ENCODE results near the gene USP54. TPM values are rescaled to one million over a fixed set of nuclear protein-coding genes. Genes with fewer than 3 reads are reported as not detected.

Gene USP54
- total and polyA plus RNA-seq, 4 donors, result 79.0 to 98.3 (median 89.3) TPM

DNA sequence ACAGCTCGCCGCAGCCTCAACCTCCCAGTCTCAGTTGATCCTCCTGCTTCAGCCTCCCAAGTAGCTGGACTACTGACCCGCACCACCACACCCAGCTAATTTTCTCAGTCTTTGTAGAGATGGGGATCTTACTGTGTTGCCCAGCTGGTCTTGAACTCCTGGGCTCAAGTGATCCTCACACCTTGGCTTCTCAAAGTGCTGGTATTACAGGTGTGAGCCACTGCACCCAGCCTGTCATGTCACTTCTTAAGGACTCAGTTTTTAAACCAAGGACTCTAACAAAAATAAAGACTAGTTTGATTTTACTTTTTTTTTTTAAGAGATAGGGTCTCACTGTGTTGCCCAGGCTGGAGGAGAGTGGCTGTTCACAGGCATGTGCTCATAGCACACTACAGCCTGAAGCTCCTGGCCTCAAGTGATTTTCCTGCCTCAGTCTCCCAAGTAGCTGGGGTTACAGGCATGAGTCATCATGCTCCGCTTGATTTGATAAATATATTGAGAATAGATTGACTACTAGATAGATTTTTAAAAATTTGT is 78.9 kb downstream of the USP54 start:
- WGBS (ENCODE audit: insufficient coverage), result no CpG with 5 or more reads among the region's 4 CpGs
- H3K4me3 ChIP-seq (ENCODE audit: low read depth, low read length), result no peak overlapping the region
- H3K36me3 ChIP-seq (ENCODE audit: control insufficient read depth, insufficient read depth, low read length), result peaks cover 37% of the 10 kb centered on the region
- no peak for DNase-seq (ENCODE audit: low read depth in 4 of 6, low spot score in 6 of 6)
- no peaks in the 10 kb centered on the region for H3K27me3 ChIP-seq (ENCODE audit: control insufficient read depth, insufficient read depth, low read length)
- no peaks in the 10 kb centered on the region for H3K9me3 ChIP-seq (ENCODE audit: control insufficient read depth, insufficient read depth, low read length)
- H3K27ac ChIP-seq (ENCODE audit: low read depth, low read length), result no peak overlapping the region
- H3K4me1 ChIP-seq (ENCODE audit: control insufficient read depth, insufficient read depth, low read length), result no peaks in the 10 kb centered on the region

DNA sequence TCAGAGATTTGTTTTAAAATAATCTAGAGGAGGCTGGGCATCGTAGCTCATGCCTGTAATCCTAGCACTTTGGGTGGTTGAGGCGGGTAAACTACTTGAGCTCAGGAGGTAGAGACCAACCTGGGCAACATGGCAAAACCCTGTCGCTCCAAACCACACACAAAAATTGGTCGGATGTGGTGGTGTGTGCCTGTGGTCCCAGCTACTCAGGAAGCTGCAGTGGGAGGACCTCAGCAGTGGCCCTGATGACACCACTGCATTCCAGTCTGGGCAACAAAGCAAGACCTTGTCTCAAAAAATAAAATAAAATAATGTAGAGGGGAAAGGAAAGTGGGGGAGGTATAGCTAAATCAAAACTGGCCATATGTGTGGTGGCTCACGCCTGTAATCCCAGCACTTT is 81.4 kb downstream of the USP54 start:
- H3K9me3 ChIP-seq (ENCODE audit: control insufficient read depth, insufficient read depth, low read length), result no peaks in the 10 kb centered on the region
- H3K36me3 ChIP-seq (ENCODE audit: control insufficient read depth, insufficient read depth, low read length), result peaks cover 26% of the 10 kb centered on the region
- H3K27ac ChIP-seq (ENCODE audit: low read depth, low read length), result no peak overlapping the region
- H3K4me1 ChIP-seq (ENCODE audit: control insufficient read depth, insufficient read depth, low read length), result no peaks in the 10 kb centered on the region
- no peaks in the 10 kb centered on the region for H3K27me3 ChIP-seq (ENCODE audit: control insufficient read depth, insufficient read depth, low read length)
- DNase-seq (ENCODE audit: low read depth in 4 of 6, low spot score in 6 of 6), result no peak
- no peak overlapping the region for H3K4me3 ChIP-seq (ENCODE audit: low read depth, low read length)
- WGBS (ENCODE audit: insufficient coverage), result 100% methylated on average over 2 of the region's 5 CpGs

DNA sequence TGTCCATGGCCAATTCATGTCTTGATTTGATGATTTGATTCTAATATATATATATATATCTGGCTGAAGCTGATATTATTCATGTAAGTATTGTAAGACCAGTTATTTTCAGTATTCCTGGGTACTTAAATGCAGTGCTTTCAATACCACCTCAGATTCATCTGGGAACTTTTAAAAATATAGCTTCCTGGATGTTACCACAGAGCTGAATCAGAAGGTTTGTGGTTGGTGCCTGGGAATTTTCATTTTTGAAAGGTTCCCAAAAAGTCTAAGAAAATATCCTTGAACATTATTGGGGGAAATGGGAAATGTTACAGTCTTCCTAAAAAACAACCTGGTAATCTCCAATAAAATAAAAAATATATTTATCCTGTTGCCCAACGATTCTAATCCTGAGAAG is 84.7 kb downstream of the USP54 start:
- DNase-seq (ENCODE audit: low read depth in 4 of 6, low spot score in 6 of 6), result no peak
- no peak overlapping the region for H3K27ac ChIP-seq (ENCODE audit: low read depth, low read length)
- peaks cover 25% of the 10 kb centered on the region for H3K36me3 ChIP-seq (ENCODE audit: control insufficient read depth, insufficient read depth, low read length)
- WGBS (ENCODE audit: insufficient coverage), result no CpG with 5 or more reads among the region's 1 CpG
- H3K27me3 ChIP-seq (ENCODE audit: control insufficient read depth, insufficient read depth, low read length), result no peaks in the 10 kb centered on the region
- H3K9me3 ChIP-seq (ENCODE audit: control insufficient read depth, insufficient read depth, low read length), result no peaks in the 10 kb centered on the region
- no peaks in the 10 kb centered on the region for H3K4me1 ChIP-seq (ENCODE audit: control insufficient read depth, insufficient read depth, low read length)
- no peak overlapping the region for H3K4me3 ChIP-seq (ENCODE audit: low read depth, low read length)

DNA sequence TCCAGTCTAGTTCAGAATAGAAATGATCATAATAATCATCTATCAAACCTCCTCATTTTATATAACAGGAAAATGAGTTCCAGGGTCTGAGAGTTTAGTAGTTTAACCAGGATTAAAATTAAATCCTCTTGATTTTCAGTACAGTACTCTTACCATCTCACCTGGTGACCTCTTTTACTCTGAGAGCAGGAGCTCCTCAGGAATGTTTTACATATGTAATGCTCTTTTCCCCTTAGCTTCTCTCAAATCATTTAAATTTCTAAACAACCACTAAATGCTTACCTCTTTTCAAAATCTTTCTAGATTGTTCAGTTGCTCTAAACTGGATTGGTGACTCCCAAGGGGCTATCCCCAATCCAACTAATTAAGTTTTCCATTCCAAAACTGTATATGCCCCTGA is 85.1 kb downstream of the USP54 start:
- no peak overlapping the region for H3K27ac ChIP-seq (ENCODE audit: low read depth, low read length)
- no peak overlapping the region for H3K4me3 ChIP-seq (ENCODE audit: low read depth, low read length)
- DNase-seq (ENCODE audit: low read depth in 4 of 6, low spot score in 6 of 6), result no peak
- no peaks in the 10 kb centered on the region for H3K4me1 ChIP-seq (ENCODE audit: control insufficient read depth, insufficient read depth, low read length)
- peaks cover 23% of the 10 kb centered on the region for H3K36me3 ChIP-seq (ENCODE audit: control insufficient read depth, insufficient read depth, low read length)
- no peaks in the 10 kb centered on the region for H3K9me3 ChIP-seq (ENCODE audit: control insufficient read depth, insufficient read depth, low read length)
- no peaks in the 10 kb centered on the region for H3K27me3 ChIP-seq (ENCODE audit: control insufficient read depth, insufficient read depth, low read length)

DNA sequence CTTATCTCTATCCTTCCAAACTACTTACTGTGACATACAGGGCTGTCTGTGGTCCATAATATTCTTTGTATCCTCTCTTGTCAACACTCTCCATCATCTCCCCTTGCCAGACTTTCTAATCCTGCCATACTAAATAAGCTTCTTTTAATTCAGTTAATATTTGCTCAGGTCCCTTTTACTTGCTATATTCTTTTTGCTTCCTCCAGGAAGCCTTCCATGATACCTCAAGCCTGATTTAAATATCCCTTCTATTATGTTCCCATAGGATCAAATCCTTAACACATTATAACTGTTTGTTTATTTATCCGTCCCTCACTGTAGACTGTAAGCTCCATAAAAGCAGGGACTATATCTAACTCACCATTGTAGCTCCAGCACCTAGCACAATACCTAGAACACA is 88.1 kb downstream of the USP54 start:
- no peak overlapping the region for H3K27ac ChIP-seq (ENCODE audit: low read depth, low read length)
- no peak overlapping the region for H3K4me3 ChIP-seq (ENCODE audit: low read depth, low read length)
- DNase-seq (ENCODE audit: low read depth in 4 of 6, low spot score in 6 of 6), result no peak
- H3K27me3 ChIP-seq (ENCODE audit: control insufficient read depth, insufficient read depth, low read length), result no peaks in the 10 kb centered on the region
- 100% methylated on average over 1 of the region's 1 CpG for WGBS (ENCODE audit: insufficient coverage)
- no peaks in the 10 kb centered on the region for H3K4me1 ChIP-seq (ENCODE audit: control insufficient read depth, insufficient read depth, low read length)
- H3K36me3 ChIP-seq (ENCODE audit: control insufficient read depth, insufficient read depth, low read length), result peaks cover 39% of the 10 kb centered on the region
- no peaks in the 10 kb centered on the region for H3K9me3 ChIP-seq (ENCODE audit: control insufficient read depth, insufficient read depth, low read length)

DNA sequence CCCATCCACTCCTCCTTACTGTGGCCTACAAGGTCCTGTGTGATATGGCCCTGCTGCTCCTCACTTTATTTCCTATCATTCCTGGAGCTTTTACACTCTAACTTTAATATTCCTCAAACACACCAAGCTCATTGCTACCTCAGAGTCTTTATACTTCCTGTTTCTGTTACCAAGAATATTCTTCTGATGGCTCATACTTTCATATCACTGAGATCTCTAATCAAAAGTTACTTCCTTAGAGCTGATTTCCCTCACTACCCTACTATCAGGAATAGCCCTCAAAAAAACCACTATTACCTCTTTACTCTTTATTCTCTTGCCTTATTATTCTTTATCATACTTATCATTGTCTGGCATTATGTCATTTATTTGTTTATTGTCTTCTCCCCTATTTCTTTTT is 89.5 kb downstream of the USP54 start:
- Histone ChIP-seq H3K36me3 (ENCODE audit: control insufficient read depth, insufficient read depth, low read length) (peaks cover 52% of the 10 kb centered on the region), H3K27me3 (ENCODE audit: control insufficient read depth, insufficient read depth, low read length) (no peaks in the 10 kb centered on the region), H3K9me3 (ENCODE audit: control insufficient read depth, insufficient read depth, low read length) (no peaks in the 10 kb centered on the region), H3K27ac (ENCODE audit: low read depth, low read length) (no peak overlapping the region), H3K4me1 (ENCODE audit: control insufficient read depth, insufficient read depth, low read length) (no peaks in the 10 kb centered on the region), H3K4me3 (ENCODE audit: low read depth, low read length) (no peak overlapping the region)
- DNase-seq (ENCODE audit: low read depth in 4 of 6, low spot score in 6 of 6), result no peak

DNA sequence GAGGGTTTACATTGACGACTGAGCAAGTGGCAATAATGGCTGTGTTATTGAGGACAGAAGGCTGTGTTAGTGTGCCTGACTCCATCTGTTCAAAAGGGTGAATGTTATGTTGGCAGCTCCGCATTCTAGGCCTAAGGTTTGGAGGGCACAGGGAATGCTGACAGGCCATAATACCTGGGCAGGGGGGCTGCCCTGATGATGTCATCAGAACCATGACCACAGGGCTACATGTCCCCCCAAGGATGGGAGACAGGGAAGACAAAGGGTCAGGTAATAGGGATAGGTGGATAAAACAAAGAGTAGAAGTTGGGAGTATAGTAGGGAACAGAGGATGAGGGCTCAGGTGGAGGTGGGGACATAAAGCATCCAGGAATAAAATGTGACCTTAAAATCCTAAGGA is 93.5 kb downstream of the USP54 start:
- Histone ChIP-seq H3K27me3 (ENCODE audit: control insufficient read depth, insufficient read depth, low read length) (no peaks in the 10 kb centered on the region), H3K27ac (ENCODE audit: low read depth, low read length) (no peak overlapping the region), H3K36me3 (ENCODE audit: control insufficient read depth, insufficient read depth, low read length) (peaks cover 41% of the 10 kb centered on the region), H3K4me1 (ENCODE audit: control insufficient read depth, insufficient read depth, low read length) (peaks cover 9% of the 10 kb centered on the region), H3K9me3 (ENCODE audit: control insufficient read depth, insufficient read depth, low read length) (no peaks in the 10 kb centered on the region), H3K4me3 (ENCODE audit: low read depth, low read length) (no peak overlapping the region)
- 69% methylated on average over 2 of the region's 2 CpGs for WGBS (ENCODE audit: insufficient coverage)
- DNase-seq (ENCODE audit: low read depth in 4 of 6, low spot score in 6 of 6), result no peak

DNA sequence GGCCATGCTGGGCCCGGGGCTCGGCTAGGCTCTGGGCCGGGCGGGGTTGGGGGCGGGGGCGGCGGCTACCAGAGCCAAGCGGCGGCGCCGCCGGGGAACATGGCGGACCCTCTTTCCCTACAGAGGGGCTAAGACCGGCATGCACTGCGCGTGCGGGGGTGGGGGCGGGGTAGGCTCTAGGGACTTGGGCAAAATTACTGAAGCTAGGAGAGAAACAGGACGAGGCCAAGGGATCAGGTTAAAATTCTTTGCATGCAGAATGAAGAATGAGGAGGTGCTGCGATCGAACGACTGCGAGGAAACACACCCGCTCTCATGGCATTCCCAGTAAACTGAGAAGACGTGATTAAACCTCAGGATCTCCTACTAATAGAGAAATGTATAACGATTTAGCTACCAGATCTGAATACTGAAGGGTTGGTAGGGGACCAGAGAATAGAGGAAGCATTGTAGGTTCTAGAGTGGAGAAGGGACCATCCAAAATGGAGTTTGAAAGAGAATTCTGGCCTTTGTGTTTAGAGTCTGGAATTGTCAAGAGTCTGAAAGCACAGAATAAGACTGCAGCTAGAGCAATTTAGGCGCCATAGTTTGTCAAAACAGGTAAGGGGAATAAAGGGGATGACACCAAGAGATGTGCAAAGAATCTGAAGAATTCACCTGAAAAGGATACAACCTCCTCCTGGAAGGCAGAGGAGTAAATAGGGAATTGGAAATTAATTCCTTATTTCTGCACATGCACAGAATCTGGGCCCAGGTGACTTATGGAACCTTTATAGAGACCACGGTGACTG is 95.1 kb downstream of the USP54 start, which contains the start of gene PPP3CB:
Gene PPP3CB, minus strand, starts transcription at position 141 of the 791 bp plus-strand sequence. Its CDS starts 135 bp downstream, at position 6.
- H3K4me3 ChIP-seq (ENCODE audit: low read depth, low read length), result peak within 1 kb of the TSS; percentile 97
- H3K4me1 ChIP-seq (ENCODE audit: control insufficient read depth, insufficient read depth, low read length), result peaks cover 9% of the 10 kb centered on the region
- peak within 1 kb of the TSS; percentile 98 for H3K27ac ChIP-seq (ENCODE audit: low read depth, low read length)
- no peaks in the 10 kb centered on the region for H3K27me3 ChIP-seq (ENCODE audit: control insufficient read depth, insufficient read depth, low read length)
- H3K36me3 ChIP-seq (ENCODE audit: control insufficient read depth, insufficient read depth, low read length), result peaks cover 41% of the 10 kb centered on the region
- DNase-seq (ENCODE audit: low read depth in 4 of 6, low spot score in 6 of 6), result peak; percentile 88 to 99 (median 92)
- no peaks in the 10 kb centered on the region for H3K9me3 ChIP-seq (ENCODE audit: control insufficient read depth, insufficient read depth, low read length)
- WGBS (ENCODE audit: insufficient coverage), result 7% methylated on average over 18 of the region's 28 CpGs

DNA sequence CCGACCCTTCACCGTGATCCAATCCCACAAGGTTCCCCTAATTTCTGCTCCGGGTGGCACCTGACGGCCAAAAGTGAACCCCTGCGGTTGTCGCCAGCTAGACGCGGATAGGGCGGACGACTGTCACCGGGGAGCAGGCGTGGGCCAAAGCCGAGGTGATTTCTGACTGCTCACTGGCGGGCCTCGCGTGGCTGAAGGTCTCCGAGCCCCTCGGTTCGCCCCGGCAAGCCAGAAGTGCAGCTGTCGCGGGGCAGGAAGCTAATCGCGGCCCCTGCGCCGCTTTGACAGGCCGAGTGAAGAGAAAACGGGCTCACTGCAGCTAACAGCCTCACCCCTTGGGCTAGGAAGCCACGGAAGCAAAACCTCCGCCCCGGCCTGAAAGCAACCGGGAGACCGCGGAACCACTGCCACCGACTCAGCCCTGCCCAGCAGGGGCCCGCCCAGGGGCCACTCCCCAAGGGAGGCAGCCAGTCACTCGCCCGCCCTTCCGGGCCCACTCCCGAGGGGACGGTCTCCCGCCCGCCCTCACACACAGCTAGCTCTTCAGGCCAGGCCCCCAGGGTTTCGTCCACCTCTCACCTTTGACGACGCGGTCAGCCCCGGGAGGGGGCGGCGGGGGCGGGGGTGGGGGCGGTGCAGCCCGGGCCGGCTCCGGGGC is 95.8 kb downstream of the USP54 start:
- no peaks in the 10 kb centered on the region for H3K27me3 ChIP-seq (ENCODE audit: control insufficient read depth, insufficient read depth, low read length)
- H3K9me3 ChIP-seq (ENCODE audit: control insufficient read depth, insufficient read depth, low read length), result no peaks in the 10 kb centered on the region
- peak overlapping the region; percentile 97 for H3K4me3 ChIP-seq (ENCODE audit: low read depth, low read length)
- H3K27ac ChIP-seq (ENCODE audit: low read depth, low read length), result peak overlapping the region; percentile 98
- 0% methylated on average over 55 of the region's 55 CpGs for WGBS (ENCODE audit: insufficient coverage)
- peaks cover 41% of the 10 kb centered on the region for H3K36me3 ChIP-seq (ENCODE audit: control insufficient read depth, insufficient read depth, low read length)
- DNase-seq (ENCODE audit: low read depth in 4 of 6, low spot score in 6 of 6), result peak; percentile 23 to 86 (median 47)
- H3K4me1 ChIP-seq (ENCODE audit: control insufficient read depth, insufficient read depth, low read length), result peaks cover 12% of the 10 kb centered on the region

DNA sequence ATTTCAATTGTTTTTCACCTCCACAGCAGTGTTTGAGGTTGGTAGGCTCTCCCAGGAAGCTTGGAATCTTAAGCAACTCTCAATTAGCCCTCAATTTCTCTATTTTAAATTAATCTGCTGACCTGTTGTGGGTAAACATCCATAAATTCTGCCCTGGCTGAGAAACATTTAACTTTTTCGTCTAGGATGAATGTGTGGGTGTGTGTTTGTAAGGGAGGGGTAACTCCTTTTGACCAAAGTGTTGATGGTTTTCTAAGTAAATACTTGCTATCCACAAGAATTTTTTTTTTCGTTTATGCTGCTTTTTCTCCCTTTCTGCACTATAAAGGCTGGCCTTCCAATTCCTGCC is 96.3 kb downstream of the USP54 start:
- peaks cover 12% of the 10 kb centered on the region for H3K4me1 ChIP-seq (ENCODE audit: control insufficient read depth, insufficient read depth, low read length)
- peak overlapping the region; percentile 97 for H3K4me3 ChIP-seq (ENCODE audit: low read depth, low read length)
- DNase-seq (ENCODE audit: low read depth in 4 of 6, low spot score in 6 of 6), result no peak
- no peaks in the 10 kb centered on the region for H3K27me3 ChIP-seq (ENCODE audit: control insufficient read depth, insufficient read depth, low read length)
- H3K27ac ChIP-seq (ENCODE audit: low read depth, low read length), result peak overlapping the region; percentile 98
- 0% methylated on average over 1 of the region's 2 CpGs for WGBS (ENCODE audit: insufficient coverage)
- no peaks in the 10 kb centered on the region for H3K9me3 ChIP-seq (ENCODE audit: control insufficient read depth, insufficient read depth, low read length)
- peaks cover 39% of the 10 kb centered on the region for H3K36me3 ChIP-seq (ENCODE audit: control insufficient read depth, insufficient read depth, low read length)

All from spinal cord (tissue), 10 donors.